GM23248 (cell line): ENCODE data around the gene LSM12. TPM values are rescaled to one million over a fixed set of nuclear protein-coding genes. Genes with fewer than 3 reads are reported as not detected.

Experiments
- DNase-seq: peaks from one replicate; pipeline ENCODE4 v3.0.0-alpha.2; 2015
- H2AFZ ChIP-seq: fragments of 200-600 bp; sonication (generic); 2 replicates; pipeline ENCODE4 v1.6.1; 2016; ENCODE audit warnings: antibody characterized with exemption
- H3F3A ChIP-seq: fragments of 200-600 bp; sonication (generic); 2 replicates; pipeline ENCODE4 v1.6.1; 2016; ENCODE audit warnings: mild to moderate bottlenecking, antibody characterized with exemption, mixed run types; ENCODE audit not compliant: insufficient read depth
- H3K27ac ChIP-seq: fragments of 200-600 bp; sonication (generic); 2 replicates; pipeline ENCODE4 v1.5.1; 2016; ENCODE audit warnings: mild to moderate bottlenecking
- H3K27me3 ChIP-seq: fragments of 200-600 bp; sonication (generic); replicated peaks from 2 replicates; pipeline ENCODE4 v1.6.1; 2016; ENCODE audit warnings: mild to moderate bottlenecking; ENCODE audit not compliant: insufficient read depth
- H3K36me3 ChIP-seq: fragments of 200-600 bp; sonication (generic); 2 replicates; pipeline ENCODE4 v1.6.1; 2016; ENCODE audit warnings: low read depth, mild to moderate bottlenecking
- H3K4me1 ChIP-seq: fragments of 200-600 bp; sonication (generic); 2 replicates; pipeline ENCODE4 v1.6.1; 2016; ENCODE audit warnings: mild to moderate bottlenecking; ENCODE audit not compliant: insufficient read depth
- H3K4me2 ChIP-seq: fragments of 200-600 bp; sonication (generic); one replicate; pipeline ENCODE4 v1.6.1; 2016; ENCODE audit warnings: mild to moderate bottlenecking; ENCODE audit not compliant: unreplicated experiment
- H3K4me3 ChIP-seq: fragments of 200-600 bp; sonication (generic); 2 replicates; pipeline ENCODE4 v1.5.1; 2016; ENCODE audit warnings: mild to moderate bottlenecking
- H3K79me2 ChIP-seq: fragments of 200-600 bp; sonication (generic); 2 replicates; pipeline ENCODE4 v1.6.1; 2016; ENCODE audit warnings: mild to moderate bottlenecking; ENCODE audit not compliant: insufficient read depth
- H3K9ac ChIP-seq: fragments of 200-600 bp; sonication (generic); 2 replicates; pipeline ENCODE4 v1.6.1; 2016; ENCODE audit warnings: mild to moderate bottlenecking
- H3K9me2 ChIP-seq: fragments of 200-600 bp; sonication (generic); 2 replicates; pipeline ENCODE4 v1.6.1; 2016; ENCODE audit warnings: mixed run types, mild to moderate bottlenecking, moderate library complexity; ENCODE audit not compliant: insufficient read depth
- H3K9me3 ChIP-seq: fragments of 200-600 bp; sonication (generic); one replicate; pipeline ENCODE4 v1.6.1; 2017; ENCODE audit warnings: low read depth
- H4K20me1 ChIP-seq: fragments of 200-600 bp; sonication (generic); 2 replicates; pipeline ENCODE4 v1.6.0; 2016; ENCODE audit not compliant: insufficient read depth
- EZH2 ChIP-seq: fragments of 200-600 bp; sonication (generic); IDR thresholded peaks from 2 replicates; pipeline ENCODE4 v1.6.1; 2018; ENCODE audit warnings: antibody characterized with exemption, mild to moderate bottlenecking; ENCODE audit not compliant: insufficient read depth, poor library complexity, severe bottlenecking
- EZH2phosphoT487 ChIP-seq: fragments of 200-600 bp; sonication (generic); IDR thresholded peaks from 2 replicates; pipeline ENCODE4 v1.6.1; 2018; ENCODE audit warnings: antibody characterized with exemption, moderate library complexity, mild to moderate bottlenecking, low read depth; ENCODE audit not compliant: insufficient read depth
- whole genome bisulfite sequencing, 2 experiments: methylation state at CpG; one replicate each; pipeline ENCODE4 v1.1.6; 2015 to 2017; ENCODE audit warnings: low lambda C conversion rate in 2 of 2, low coverage in 1 of 2; ENCODE audit errors: missing lambda C conversion rate in 2 of 2; 5-methylcytosine and 5-hydroxymethylcytosine counted together
- in situ Hi-C: fragments of 300-500 bp; cut with MboI; formaldehyde crosslinking; loops from 2 replicates; pipeline ENCODE4 v1.15.0; 2020
- polyA plus RNA-seq: library from polyadenylated mRNA; unstranded; fragments of >200 nt; fragmentation: Nextera tagmentation; extraction: Ambion mirVana; gene quantifications from 2 replicates; pipeline ENCODE4 v1.2.1, GENCODE V29; 2016
- total RNA-seq: library from RNA; depleted of rRNA; stranded (reverse); fragments of >200 nt; shearing (Covaris generic); gene quantifications from 2 replicates; pipeline ENCODE4 v1.2.3, GENCODE V29; 2014

LSM12 gene
- total and polyA plus RNA-seq, 2 experiments from 2014 or later: 36.1 to 122 TPM

DNA sequence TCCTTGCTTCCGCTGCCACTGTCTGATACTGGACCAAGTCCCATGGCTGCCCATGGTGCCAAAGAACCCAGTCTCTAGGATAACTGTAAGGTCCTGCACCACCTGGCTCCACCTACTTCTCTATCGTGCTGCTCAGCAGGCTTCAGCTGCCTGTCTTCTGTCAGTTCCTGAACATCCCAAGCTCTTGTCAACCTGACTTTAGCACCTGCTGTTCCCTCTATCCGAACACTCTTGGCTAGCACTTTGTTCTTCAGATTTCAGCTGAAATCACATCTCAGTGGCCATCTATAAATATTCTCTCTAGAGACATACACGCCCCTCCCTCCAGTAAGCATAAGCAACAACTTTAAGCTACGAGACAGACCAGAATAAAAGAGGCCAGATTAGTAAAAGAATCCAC lies 36.7 kb downstream of the LSM12 start:
- 83 to 92% methylated on average over 5 of the region's 5 CpGs for WGBS, 2 experiments
- DNase-seq: no peak
- H3K9me2 ChIP-seq: no peaks in the 10 kb centered on the region

DNA sequence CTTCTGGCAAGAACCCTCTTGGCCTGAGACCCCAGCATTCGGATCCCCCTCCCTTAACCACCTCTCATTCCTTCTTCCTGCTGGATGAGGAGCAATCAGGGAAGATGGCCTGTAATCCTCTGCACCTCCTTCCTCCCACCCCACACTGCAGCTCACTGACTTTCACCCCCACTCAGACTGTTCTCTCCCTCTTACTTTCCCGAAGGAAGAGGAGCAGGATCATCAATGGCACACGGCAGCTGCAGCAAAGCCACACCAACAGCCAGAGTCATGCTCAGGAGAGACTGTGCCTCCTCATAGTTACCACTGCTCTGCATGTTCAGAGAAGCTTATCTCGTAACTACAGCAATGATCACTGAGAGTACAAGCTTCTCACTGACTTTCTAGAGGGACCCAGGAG lies 41.6 kb downstream of the LSM12 start:
- Histone ChIP-seq H3K79me2 (peaks cover 4% of the 10 kb centered on the region; the same call in 1 of the 2 replicates), H3K4me1 (no peaks in the 10 kb centered on the region), H3K4me3 (no peak overlapping the region), H4K20me1 (no peaks in the 10 kb centered on the region), H3F3A (peaks cover 25% of the 10 kb centered on the region), H3K4me2 (no peak overlapping the region), H3K9ac (no peak overlapping the region), H3K36me3 (peaks cover 11% of the 10 kb centered on the region; the same call in 1 of the 2 replicates), H3K9me2 (no peaks in the 10 kb centered on the region), H2AFZ (no peak overlapping the region), H3K9me3 (no peaks in the 10 kb centered on the region), H3K27me3 (no peaks in the 10 kb centered on the region), H3K27ac (no peak overlapping the region)
- in situ Hi-C loops: no loop called here
- no peak for TF ChIP-seq EZH2phosphoT487
- no peak for TF ChIP-seq EZH2
- no peak for DNase-seq
- WGBS, 2 experiments: 71 to 78% methylated on average over 4 of the region's 4 CpGs

More for the DNA sequence above, 36.7 kb downstream of the LSM12 start:
- Histone ChIP-seq H3K9me3 (no peaks in the 10 kb centered on the region), H2AFZ (no peak overlapping the region), H4K20me1 (no peaks in the 10 kb centered on the region), H3K9ac (no peak overlapping the region), H3K27me3 (no peaks in the 10 kb centered on the region), H3K27ac (no peak overlapping the region), H3K36me3 (peaks cover 37% of the 10 kb centered on the region), H3K4me3 (no peak overlapping the region), H3F3A (peaks cover 13% of the 10 kb centered on the region; the same call in 1 of the 2 replicates), H3K4me2 (no peak overlapping the region), H3K79me2 (peaks cover 21% of the 10 kb centered on the region; the same call in 1 of the 2 replicates), H3K4me1 (no peaks in the 10 kb centered on the region)
- in situ Hi-C loops: no loop called here
- TF ChIP-seq EZH2phosphoT487 (no peak), EZH2 (no peak)

DNA sequence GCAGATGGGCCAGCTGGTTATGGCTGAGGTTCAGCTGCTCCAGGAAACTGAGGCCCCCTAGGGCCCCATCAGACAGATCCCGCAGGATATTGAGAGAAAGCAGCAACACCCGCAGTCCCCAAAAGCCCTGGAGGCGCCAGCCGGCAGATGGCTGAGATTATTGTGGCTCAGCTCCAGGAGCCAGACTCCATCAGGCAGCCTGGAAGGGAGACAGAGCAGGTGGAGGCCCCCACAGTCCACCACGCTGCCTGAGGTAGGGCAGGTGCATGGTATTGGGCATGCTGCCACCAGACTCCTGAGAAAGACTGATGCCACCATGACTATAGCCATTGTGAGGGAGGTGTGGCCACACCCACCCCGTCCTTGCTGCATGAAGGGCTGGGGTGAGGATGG lies 42.2 kb downstream of the LSM12 start:
- in situ Hi-C loops: no loop called here
- no peaks in the 10 kb centered on the region for H3K9me2 ChIP-seq
- no peak overlapping the region for H3K9ac ChIP-seq
- H3K79me2 ChIP-seq: peaks cover 4% of the 10 kb centered on the region; the same call in 1 of the 2 replicates
- no peaks in the 10 kb centered on the region for H4K20me1 ChIP-seq
- peaks cover 11% of the 10 kb centered on the region; the same call in 1 of the 2 replicates for H3K36me3 ChIP-seq
- no peak overlapping the region for H3K4me2 ChIP-seq
- no peak for DNase-seq
- H3K4me1 ChIP-seq: no peaks in the 10 kb centered on the region
- H2AFZ ChIP-seq: no peak overlapping the region
- 47 to 48% methylated on average over 5 to 6 of the region's 6 CpGs for WGBS, 2 experiments
- peaks cover 23% of the 10 kb centered on the region for H3F3A ChIP-seq
- no peaks in the 10 kb centered on the region for H3K9me3 ChIP-seq
- H3K27me3 ChIP-seq: no peaks in the 10 kb centered on the region
- no peak overlapping the region for H3K4me3 ChIP-seq
- no peak overlapping the region for H3K27ac ChIP-seq
- TF ChIP-seq EZH2phosphoT487 (no peak), EZH2 (no peak)

DNA sequence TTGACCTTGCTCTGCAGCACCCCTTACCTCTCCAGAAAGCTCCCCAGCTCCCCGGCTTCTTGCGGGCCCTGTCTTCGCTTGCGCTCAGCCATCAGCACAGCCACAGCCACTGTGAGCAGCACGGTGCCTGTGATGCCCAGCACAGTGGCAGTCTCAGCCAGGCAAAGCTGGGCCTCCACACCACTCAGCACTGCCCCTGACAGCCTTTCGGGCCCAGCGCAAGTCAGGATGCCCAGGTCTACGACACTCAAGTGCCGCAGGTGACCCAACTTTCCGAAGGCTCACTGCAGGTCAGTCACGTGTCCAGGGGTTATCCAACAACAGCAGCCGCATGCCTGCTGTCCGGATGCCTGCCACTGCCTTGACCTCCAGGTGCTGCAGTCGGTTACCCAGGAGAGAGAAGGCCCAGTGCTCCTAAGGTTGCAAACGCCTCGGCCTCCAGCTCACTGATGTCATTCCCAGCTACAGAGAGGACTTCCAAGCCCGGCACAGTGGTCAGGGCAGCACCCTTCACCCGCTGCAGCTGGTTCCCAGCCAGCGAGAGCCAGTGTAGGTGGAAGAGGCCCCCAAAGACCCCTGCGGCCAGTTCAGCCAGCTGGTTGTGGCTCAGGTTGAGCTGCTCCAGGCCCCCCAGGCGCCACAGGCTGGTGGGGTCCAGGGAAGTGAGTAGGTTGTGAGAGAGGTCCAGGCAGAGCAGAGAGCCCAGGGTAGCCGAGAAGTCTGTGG lies 42.8 kb downstream of the LSM12 start:
- no peak for TF ChIP-seq EZH2
- no peak for TF ChIP-seq EZH2phosphoT487
- Histone ChIP-seq H3K4me2 (no peak overlapping the region), H3K4me3 (no peak overlapping the region), H4K20me1 (no peaks in the 10 kb centered on the region), H3K9ac (no peak overlapping the region), H3K9me2 (no peaks in the 10 kb centered on the region), H3K79me2 (peaks cover 4% of the 10 kb centered on the region; the same call in 1 of the 2 replicates), H3K27ac (no peak overlapping the region), H3K9me3 (no peaks in the 10 kb centered on the region), H2AFZ (no peak overlapping the region), H3F3A (peaks cover 23% of the 10 kb centered on the region), H3K27me3 (no peaks in the 10 kb centered on the region), H3K36me3 (peaks cover 11% of the 10 kb centered on the region; the same call in 1 of the 2 replicates), H3K4me1 (no peaks in the 10 kb centered on the region)
- DNase-seq: no peak
- 93 to 96% methylated on average over 22 of the region's 22 CpGs for WGBS, 2 experiments
- in situ Hi-C loops: no loop called here
